COLO668 (cell line): ENCODE measurements around the gene NACC1.

Experiments
- DNase-seq: peaks from one replicate; lab custom pipeline; 2025; ENCODE audit not compliant: unreplicated experiment; lab: John Stamatoyannopoulos, UW

NACC1 gene

DNA sequence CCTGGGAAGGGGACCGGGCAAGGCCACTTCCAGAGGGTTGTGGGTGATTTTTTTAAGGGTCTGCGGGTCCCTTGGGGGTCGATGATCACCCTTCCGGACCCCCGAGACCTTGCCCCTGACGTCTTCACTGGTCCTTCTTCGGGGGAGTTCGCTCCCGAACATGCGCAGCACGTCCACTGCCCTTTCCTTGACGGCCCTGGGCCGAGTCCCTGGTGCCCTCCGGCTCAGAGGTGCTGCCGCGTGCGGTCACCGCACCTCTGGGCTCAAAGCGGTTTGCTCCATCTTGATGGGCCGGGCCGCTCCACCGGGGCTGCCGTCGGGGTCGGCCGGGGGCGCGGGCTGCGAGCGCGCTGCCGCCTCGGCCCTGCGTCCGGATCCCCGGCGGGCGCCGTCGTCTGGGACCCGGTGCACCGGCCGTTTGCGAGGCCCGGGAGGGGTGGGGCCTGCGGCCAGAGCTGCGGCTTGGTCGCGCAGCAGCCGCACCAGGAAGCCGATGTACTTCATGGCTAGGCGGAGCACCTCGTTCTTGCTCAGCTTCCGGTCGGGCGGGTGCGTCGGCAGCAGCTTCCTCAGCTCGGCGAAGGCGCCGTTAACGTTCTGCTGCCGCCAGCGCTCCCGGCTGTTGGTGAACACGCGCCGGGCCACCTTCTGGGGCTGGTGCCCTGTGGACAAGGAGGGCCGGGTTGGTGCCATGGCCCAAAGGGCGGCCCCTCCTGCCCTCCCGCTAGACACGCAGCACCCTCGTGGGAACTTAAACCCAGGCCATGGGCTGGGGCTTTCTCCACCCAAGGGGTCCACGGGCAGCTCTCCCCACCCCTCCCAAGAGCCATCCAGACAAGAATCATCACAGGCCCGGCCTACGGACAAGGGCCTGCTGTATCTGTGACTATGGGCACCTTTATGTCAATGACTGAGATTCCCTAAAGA is 18.7 kb upstream of the NACC1 start:
- peak; percentile 70 for DNase-seq

DNA sequence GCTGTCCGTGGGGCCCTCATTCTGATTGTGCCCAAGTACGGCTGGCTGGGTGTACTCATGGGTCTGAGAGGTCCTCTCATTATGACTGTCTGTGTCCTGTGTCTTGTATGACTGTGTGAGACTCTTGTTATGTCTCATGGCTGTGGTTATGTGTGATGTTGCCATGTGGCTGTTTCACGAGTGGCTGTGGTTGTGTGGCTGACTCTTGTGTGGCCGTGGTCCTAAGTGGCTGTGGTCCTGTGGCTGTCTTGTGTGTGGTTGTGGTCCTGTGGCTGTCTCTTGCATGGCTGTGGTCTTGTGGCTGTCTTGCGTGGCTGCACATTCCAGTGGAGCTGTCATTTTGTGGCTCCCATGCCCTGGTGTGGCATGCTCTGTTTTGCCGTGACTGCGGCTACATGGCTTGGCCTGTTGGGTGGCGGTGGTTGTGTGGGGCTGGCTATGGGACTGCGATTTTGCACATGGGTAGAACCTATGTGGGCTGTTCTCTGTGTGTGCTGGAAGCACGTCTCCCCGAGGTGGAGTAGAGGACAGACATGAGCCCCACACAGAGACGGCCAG is 18.0 kb upstream of the NACC1 start:
- DNase-seq = no peak

DNA sequence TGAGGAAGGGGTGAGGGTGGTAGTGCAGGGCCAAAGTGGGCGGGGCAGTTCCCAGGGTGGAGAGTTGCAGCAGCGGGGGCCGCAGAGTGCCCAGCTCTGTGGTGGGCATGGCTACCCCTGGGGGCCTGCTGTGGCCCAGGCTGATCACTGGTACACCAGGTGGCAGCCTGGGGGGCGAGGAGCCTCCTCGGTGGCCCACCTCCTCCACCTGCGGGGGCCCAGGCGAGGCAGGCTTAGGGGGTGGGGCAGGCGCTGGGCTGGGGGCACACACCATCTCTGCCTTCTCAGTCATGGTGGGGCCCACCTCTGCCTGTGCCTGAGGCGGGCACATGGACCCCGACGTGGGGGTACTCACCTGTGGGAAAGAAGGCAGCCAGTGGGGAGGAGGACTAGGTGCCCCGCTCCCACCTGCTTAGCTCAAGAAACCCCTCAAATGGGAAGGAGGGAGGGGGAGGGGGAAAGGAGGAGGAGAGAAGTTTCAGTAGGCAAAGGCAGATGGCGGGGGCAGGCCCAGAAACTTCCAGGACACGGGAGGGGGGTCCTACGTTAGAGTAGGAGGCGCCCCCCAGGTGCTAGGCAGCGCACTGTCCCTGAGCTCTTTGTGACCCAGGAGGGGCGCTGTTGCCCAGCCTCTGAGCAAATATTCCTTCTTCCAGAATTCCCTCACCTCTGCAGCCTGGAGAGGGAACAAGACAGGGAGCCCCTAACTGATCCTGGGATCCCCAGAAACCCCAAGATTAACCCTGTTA is 17.0 kb upstream of the NACC1 start:
- DNase-seq = peak; percentile 11

DNA sequence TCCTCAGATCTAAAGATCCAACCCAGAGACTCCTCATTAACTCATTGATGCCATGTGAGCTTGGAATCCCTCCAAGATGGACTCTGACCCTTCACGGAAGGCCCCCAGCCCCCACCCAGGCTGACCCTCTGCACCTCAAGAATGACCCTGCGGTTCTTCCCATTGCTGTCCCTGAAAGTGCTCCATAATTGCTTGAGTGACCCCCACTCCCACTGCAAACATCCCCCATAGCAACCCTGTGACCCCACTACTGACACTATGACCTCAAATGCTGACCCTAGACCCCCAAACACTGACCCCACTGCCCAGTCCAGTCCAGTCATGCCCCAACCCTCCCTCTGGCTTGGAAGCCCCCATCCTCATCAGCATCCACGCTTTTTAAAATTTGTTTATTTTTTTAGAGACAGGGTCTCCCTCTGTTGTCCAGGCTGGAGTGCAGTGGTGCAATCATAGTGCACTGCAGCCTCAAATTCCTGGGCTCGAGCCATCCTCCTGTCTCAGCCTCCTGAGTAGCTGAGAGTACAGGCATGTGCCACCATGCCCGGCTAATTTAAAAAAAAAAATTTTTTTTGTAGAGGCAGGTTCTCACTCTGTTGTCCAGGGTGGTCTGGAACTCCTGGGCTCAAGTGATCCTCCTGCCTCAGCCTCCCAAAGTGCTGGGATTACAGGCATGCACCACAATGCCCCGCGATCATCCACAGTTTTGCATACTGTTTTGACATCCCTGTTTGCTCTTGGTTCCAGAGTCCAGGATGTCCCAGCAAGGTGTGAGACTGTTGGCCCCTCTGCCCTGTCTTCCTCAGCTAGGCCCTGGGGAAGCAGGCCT is 16.3 kb upstream of the NACC1 start:
- DNase-seq = no peak

DNA sequence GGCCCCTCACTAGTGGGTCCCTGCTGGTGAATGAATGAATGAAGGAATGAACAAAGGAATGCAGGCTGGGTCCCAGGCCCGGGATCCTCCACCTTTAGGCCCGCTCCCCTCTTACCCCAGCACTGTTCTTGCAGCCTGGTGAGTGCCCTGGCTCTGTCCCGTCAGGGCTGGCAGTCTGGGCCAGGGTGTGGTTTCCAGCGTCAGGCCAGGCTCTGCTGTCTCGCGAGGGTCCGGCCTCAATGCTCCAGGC is 15.7 kb upstream of the NACC1 start:
- no peak for DNase-seq

DNA sequence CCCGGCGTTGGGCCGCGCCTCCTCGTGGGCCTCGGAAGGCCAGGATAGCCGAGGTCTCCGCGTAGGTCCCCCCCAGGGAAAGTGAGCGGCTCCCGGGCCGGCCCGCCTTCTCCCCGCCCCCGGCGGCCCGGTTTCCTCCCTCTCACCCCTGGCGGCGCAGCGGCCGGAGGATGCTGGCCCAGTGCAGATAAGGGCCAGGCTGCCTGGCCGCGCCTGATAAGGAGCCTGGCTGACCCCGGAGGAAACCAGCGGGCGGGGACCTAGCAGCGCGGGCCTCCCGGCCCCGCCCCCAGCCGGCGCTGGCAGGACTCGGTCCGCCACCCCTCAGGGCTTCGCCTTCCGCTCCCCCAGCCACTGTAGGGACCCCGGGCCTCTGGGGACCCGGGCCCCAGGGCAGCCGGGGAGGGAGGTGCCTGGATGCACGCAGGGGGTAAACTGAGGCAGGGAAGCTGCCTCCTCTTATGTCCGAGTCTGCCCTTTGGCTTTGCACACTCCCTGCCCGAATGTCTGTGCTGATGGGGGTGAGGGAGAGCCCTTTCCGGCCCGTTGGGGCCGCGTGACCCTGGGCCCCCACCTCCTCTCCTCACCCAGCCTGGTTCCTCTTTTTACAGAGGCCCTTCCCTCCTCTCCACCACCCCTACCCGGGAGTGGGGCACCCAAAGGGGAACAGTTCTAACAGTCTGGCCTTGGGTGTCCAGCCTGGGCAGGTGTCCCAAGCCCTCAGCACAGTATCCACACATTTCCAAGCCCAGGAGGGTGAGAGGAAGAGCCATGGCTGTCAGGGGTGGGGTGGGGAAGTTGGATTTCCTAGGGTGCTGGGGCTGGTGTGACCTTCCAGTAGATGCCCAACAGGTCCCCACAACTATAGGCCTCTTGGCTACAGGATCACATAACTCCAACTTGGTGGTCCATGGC is 15.1 kb upstream of the NACC1 start, which contains the start of gene LYL1:
TSS of gene LYL1 (minus strand) at position 193 of the 915 bp plus-strand sequence. CDS start 1,687 bp downstream, outside the sequence.
- DNase-seq = peak; percentile 23

DNA sequence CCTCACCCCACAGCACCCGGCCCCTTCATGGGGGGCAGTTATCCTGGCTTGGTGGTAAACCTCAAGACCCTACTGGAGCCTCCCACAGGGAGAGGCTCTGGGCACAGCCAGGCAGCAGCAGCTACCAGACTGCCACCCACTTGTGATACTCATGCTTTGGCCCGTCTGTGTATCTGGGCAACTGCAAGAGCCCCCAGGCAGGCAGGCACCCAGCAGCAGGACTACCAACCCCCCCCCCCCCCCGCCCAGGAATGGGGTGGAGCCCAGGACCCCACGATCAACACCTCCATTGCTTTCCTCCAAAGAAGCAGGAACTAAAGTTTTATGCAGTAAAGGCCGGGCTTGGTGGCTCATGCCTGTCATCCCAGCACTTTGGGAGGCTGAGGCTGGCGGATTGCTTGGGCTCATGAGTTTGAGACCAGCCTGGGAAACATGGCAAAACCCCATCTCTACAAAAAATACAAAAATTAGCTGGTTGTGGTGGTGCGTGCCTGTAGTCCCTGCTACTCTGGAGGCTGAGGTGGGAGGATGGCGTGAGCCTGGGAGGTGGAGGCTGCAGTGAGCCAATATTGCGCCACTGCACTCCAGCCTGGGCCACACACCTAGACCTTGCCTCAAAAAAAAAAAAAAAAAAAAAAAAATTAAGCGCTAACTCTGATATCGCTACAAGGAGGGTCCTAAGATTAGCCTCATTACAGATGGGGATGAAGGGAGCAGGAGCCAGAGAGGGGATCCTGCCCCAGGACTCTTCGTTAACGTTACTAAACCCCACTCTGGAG is 14.3 kb upstream of the NACC1 start:
- no peak for DNase-seq

DNA sequence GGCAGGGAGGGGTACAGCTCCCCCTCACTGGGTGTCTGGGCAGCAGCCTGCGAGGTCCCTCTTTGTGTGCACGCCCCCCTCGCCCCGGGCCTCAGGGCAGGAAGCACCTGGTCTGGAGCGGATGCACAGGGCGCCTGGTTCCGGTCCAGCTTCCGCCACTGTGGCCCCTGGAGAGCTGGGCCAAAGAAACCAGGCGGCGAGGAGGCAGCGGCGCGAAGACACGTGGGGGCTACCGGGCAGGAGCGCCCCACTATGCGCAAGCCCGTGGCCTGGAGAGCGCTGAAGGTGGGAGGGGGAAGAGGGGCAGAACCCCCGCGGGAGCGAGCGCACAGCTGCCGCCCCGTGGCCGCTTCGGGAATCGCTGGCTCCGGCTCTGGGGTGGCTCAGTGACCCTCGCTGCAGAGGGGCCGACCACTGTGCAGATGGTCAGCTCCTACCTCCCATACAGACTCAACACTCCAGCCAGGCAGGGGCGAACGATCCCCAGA is 13.7 kb upstream of the NACC1 start:
- DNase-seq = no peak

DNA sequence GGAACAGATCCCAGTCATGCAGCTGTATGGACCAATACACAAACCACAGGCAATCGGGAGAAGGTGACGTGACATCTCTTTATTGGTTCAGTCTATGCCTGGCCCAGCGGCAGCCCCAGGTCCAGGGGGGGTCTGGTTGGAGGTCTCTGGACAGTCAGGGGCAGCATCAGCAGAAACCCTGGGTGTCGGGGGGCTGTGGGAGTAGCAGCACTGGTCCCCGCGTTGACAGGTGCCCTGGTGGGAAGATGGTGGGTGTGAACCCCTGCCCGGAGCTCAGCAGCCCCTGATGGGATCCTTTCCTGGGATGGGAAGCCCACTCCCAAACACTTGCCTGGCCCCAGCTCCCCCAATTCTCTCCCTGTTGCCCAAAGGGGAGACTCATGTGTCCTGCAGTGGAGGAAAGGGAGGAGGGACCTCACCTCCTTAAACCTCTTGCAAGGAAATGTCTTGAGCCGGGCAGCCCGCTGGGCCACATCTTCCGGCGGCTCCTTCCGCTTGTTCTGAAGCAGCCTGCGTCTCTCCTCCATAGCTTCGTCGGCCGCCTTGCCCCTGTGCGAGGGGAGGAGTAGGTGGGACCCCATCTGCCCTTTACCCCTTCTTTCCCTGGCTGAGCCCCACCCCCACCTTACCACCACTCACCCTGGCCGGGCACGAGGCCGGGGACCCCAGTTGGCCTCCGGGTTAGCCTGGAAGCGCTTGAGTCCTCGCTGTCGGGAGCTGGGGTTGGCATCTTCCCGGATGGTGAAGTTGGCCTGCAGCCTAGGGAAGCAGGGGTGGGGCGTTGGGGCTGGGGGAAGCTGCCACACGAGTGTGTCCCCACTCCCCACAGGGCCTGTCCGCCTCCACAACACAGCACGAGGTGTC is 13.0 kb upstream of the NACC1 start:
- no peak for DNase-seq

DNA sequence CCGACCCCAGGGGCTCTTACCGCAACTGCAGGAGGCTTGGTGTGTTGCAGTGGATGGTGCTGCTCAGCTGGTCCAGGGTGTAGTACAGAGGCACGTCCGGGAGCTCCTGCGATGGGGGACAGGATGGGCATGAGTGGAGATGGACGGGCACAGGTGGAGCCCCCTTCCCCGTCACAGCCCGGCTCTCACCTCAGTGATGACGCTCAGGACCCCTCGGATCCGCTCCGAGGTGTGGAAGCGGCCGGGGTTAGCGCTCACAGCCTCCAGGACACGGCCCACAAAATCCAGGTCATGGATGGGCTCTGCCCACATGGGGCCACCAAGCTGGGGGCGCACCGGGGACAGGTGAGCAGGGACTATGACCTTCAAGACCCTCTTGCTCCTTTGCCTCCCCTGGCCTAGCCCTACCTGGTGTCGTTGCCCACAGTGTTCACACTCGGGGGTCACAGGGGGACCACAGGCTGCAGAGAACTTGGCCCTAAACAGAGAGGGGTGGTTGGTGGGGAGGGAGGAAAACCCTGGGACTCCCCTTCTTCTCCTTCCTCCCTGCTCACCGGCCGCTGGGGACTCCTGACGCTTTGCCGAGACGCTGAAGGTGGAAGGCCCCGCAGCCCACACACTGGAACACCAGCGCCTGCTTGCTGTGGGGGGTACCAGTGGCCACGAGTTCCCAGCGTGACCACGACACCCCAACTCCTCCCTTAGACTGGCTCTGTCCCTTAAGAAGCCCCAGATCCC is 8.5 kb upstream of the NACC1 start:
- DNase-seq = no peak

DNA sequence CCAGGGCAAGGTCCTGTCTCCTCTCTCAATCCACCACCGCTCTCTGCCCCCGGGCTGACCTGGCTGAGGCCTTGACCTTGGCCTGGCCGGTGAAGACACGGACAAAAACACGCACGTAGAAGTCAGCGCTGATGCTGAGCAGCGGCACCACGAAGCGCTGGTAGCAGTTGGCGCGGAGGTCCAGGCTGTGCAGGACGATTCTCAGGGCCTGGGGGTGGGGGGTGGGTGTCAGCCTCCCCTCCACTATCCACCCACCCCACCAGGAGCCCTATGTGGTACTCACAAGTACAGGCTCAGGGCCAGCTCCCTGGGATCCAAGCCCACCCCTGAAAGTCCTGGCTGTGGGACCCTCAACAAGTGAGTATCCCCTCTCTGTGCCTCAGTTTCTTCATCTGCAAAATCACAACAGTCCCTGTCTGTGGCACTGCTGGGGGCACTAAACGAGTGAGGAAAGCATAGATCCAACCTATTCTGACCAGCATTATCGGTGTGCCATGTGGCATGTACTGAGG is 7.9 kb upstream of the NACC1 start:
- no peak for DNase-seq

DNA sequence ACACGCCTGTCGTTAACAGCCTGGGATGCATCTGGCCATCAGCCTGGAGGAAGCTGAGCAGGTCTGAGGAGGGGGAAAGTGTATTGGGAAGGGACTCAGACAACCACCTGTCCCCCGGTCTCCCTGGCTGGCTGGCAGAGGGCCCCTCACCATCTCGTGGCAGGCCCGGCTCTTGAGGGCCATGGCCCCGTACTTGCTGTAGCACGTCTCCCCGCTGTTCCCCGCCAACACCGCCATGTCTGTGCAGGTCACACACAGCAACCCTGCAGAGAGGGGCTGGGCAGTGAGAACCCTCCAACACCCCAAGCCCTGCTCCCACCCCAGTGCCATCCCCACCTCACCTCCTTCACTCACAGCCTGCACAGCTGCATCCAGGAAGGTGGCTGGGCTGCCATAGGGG is 5.5 kb upstream of the NACC1 start:
- DNase-seq = no peak

DNA sequence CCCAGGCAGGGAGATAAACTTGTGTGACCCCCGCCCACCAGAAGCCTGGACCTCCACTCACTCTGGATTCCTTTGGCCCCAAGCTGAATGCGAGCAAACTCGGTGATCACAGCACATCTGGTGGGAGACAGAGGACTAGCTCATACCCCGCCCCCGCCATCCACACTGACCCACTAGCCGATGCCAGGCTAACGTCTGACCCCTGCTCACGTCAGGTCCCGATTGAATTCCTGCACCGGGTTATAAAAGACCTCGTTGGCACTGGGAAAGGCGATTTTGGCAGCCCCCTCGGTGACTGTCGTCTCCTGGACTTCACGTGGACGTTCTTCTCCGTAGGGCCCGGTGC is 2.2 kb upstream of the NACC1 start:
- DNase-seq = no peak

DNA sequence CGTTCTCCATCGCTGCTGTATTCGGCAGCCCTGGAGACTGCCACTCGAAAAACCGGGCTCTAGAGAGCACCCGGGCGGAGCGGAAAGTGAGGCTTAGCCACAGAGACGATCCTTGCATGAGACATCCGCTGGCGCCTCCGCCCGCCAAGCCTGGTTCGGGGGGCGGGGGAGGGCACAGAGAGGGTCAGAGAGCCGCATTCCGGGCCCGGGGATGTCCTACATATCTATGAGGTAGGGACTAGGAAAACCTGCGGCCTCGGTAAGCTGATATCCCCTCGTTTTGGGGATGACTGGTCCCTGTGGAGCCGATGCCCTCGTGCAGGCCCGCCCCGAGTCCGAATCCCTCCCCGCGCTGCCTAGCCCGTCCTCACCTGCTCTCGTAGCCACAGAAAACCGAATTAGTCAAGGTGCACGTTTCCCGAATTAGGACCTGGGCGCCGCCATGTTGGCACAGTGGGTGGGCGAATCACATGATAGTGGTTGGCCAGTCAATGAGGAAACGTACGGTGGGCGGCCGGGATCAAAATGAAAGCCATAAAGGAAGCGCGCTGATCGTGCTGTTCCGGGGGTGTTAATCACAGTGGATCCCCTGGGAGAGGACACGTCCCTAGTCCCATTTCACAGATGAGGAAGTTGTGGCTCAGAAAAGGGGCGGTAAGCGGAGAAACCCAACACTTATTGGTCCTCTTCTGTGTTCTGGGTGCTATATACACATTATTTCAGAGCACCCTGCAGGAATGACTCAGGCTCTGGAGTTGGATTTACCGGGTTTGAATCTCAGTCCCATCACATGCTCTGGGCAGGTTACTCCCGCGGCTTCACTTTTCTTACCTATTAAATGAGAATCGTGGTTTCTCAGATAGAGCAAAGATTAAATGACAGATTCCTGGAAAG is 1.5 kb upstream of the NACC1 start, which contains the start of gene TRMT1:
TSS of gene TRMT1 (minus strand) at position 459 of the 894 bp plus-strand sequence. CDS start at position 118, 341 bp downstream.
- peak; percentile 94 for DNase-seq

DNA sequence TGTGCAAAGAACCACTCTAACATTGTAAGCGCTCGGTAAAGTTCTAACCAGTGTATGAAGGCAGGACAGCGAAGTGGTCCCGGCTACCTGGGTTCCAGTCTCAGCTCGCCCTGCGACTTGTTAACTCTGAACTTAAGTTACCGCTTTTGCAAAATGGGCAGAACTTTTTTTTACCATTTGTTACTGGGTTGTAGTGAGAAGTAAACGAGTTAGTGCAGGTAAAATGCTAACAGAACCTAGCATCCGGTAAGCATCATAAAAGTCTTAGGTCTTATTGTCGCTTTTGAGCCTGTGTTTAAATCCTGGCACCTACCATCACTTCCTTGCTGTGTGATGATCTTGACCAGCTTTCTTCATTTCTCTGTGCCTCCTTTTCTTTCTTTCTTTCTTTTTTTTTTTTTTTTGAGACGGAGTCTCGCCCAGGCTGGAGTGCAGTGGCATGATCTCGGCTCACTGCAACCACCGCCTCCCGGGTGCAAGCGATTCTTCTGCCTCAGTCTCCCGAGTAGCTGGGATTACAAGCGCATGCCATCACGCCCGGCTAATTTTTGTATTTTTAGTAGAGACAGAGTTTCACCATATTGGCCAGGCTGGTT is 790 bp upstream of the NACC1 start:
- no peak for DNase-seq
